ENCODE measurements around the gene KIF21A. TPM values are rescaled to one million over a fixed set of nuclear protein-coding genes. Genes with fewer than 3 reads are reported as not detected.
"Not testable (repeated sequence)": the region's sequence is repeated elsewhere in the genome, so short reads cannot be mapped to it uniquely, and the experiment has no call there.

The KIF21A gene
- polyA plus RNA-seq (ENCODE audit: insufficient read length in 4 of 4) = 10 to 100 TPM in 3 of 4 donors, 1 to 10 TPM in 1; 5.4 to 38.3 (median 36.0) TPM

- DNase-seq (ENCODE audit: low read depth in 4 of 4, low spot score in 3 of 4) = peak; percentile 52 to 71 (median 68)
Observed at GRCh38 chr12:39443081-39443928, at the start of gene KIF21A. Gene KIF21A, minus strand, starts transcription at chr12:39443120. Its CDS starts 150 bp downstream, at chr12:39442970.

- DNase-seq (ENCODE audit: low read depth in 4 of 4, low spot score in 3 of 4) = no peak
Observed at GRCh38 chr12:39490500-39491282, 47.8 kb upstream of the KIF21A start.

- no peak for DNase-seq (ENCODE audit: low read depth in 4 of 4, low spot score in 3 of 4)
Observed at GRCh38 chr12:39483597-39483996, 40.7 kb upstream of the KIF21A start.

- no peak for DNase-seq (ENCODE audit: low read depth in 4 of 4, low spot score in 3 of 4)
Observed at GRCh38 chr12:39483042-39483441, 40.1 kb upstream of the KIF21A start.

GRCh38 chr12:39476894-39477293 lies 34.0 kb upstream of the KIF21A start:
- no peak for DNase-seq (ENCODE audit: low read depth in 4 of 4, low spot score in 3 of 4)

GRCh38 chr12:39476121-39476520 lies 33.2 kb upstream of the KIF21A start:
- DNase-seq (ENCODE audit: low read depth in 4 of 4, low spot score in 3 of 4) = no peak

- DNase-seq (ENCODE audit: low read depth in 4 of 4, low spot score in 3 of 4) = not testable (repeated sequence)
Observed at GRCh38 chr12:39475136-39475535, 32.2 kb upstream of the KIF21A start.

- no peak for DNase-seq (ENCODE audit: low read depth in 4 of 4, low spot score in 3 of 4)
Observed at GRCh38 chr12:39467432-39467870, 24.5 kb upstream of the KIF21A start.

- no peak for DNase-seq (ENCODE audit: low read depth in 4 of 4, low spot score in 3 of 4)
Observed at GRCh38 chr12:39464976-39465695, 22.2 kb upstream of the KIF21A start.

- DNase-seq (ENCODE audit: low read depth in 4 of 4, low spot score in 3 of 4) = no peak
Observed at GRCh38 chr12:39461059-39461458, 18.1 kb upstream of the KIF21A start.

- no peak for DNase-seq (ENCODE audit: low read depth in 4 of 4, low spot score in 3 of 4)
Observed at GRCh38 chr12:39459027-39459434, 16.1 kb upstream of the KIF21A start.

GRCh38 chr12:39451977-39452376 lies 9.1 kb upstream of the KIF21A start:
- no peak for DNase-seq (ENCODE audit: low read depth in 4 of 4, low spot score in 3 of 4)

- DNase-seq (ENCODE audit: low read depth in 4 of 4, low spot score in 3 of 4) = no peak
Observed at GRCh38 chr12:39448038-39448437, 5.1 kb upstream of the KIF21A start.

GRCh38 chr12:39443929-39444209 lies 949 bp upstream of the KIF21A start:
- DNase-seq (ENCODE audit: low read depth in 4 of 4, low spot score in 3 of 4) = no peak

- peak in 1 of 4 donors; percentile 16 for DNase-seq (ENCODE audit: low read depth in 4 of 4, low spot score in 3 of 4)
Observed at GRCh38 chr12:39442831-39443080, 164 bp downstream of the KIF21A start.

- DNase-seq (ENCODE audit: low read depth in 4 of 4, low spot score in 3 of 4) = peak in 2 of 4 donors; percentile 18 to 19
Observed at GRCh38 chr12:39441963-39442830, 723 bp downstream of the KIF21A start.

- DNase-seq (ENCODE audit: low read depth in 4 of 4, low spot score in 3 of 4) = no peak
Observed at GRCh38 chr12:39441189-39441962, 1.5 kb downstream of the KIF21A start.

- DNase-seq (ENCODE audit: low read depth in 4 of 4, low spot score in 3 of 4) = no peak
Observed at GRCh38 chr12:39440781-39441180, 2.1 kb downstream of the KIF21A start.

- no peak for DNase-seq (ENCODE audit: low read depth in 4 of 4, low spot score in 3 of 4)
Observed at GRCh38 chr12:39440101-39440500, 2.8 kb downstream of the KIF21A start.

GRCh38 chr12:39435531-39435930 lies 7.4 kb downstream of the KIF21A start:
- no peak for DNase-seq (ENCODE audit: low read depth in 4 of 4, low spot score in 3 of 4)

All from left renal pelvis (tissue), 4 donors.